KOPT-K1 (cell line): ENCODE results near the gene ACTR3.

Experiments
- H3K27ac ChIP-seq: fragments of 200-600 bp; sonication (generic); 2 replicates; pipeline ENCODE4 v1.5.1; 2016; ENCODE audit warnings: antibody characterized with exemption, mild to moderate bottlenecking, low read depth, low read length; ENCODE audit not compliant: poor library complexity, severe bottlenecking
- H3K36me3 ChIP-seq: fragments of 200-600 bp; sonication (generic); 2 replicates; pipeline ENCODE4 v1.5.1; 2017; ENCODE audit warnings: antibody characterized with exemption, mild to moderate bottlenecking, low read length, moderate library complexity; ENCODE audit not compliant: insufficient read depth
- H3K9me3 ChIP-seq: fragments of 200-600 bp; sonication (generic); 2 replicates; pipeline ENCODE4 v1.5.1; 2017; ENCODE audit warnings: antibody characterized with exemption, low read length, mild to moderate bottlenecking; ENCODE audit not compliant: insufficient read depth, poor library complexity, severe bottlenecking

ACTR3 gene

DNA sequence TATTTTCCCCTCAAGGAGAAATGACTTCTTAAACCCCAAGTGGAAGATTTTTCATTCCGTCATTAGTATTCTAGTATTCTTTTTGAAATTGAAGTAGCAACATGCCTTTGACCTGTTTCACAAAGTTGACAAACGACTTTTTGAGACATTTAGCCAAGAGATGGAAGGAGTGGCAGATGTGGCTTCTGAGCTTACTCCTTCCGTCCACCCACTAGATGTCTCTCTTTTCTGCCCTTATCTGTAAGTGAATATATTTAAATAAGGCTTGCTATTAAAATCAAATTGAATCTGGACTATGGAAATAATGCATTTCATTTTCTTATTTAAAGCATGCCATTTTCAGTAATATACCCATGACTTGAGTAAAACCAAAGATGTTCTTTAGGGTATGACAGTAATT is 74.1 kb downstream of the ACTR3 start:
- H3K36me3 ChIP-seq: peaks cover 50% of the 10 kb centered on the region

GRCh38 chr2:113964436-113964835 is 74.5 kb downstream of the ACTR3 start:
- no peak overlapping the region for H3K27ac ChIP-seq
- no peaks in the 10 kb centered on the region for H3K9me3 ChIP-seq
- peaks cover 46% of the 10 kb centered on the region for H3K36me3 ChIP-seq

More for the DNA sequence above, 74.1 kb downstream of the ACTR3 start:
- Histone ChIP-seq H3K27ac (no peak overlapping the region), H3K9me3 (no peaks in the 10 kb centered on the region)

- H3K36me3 ChIP-seq: peaks cover 41% of the 10 kb centered on the region
Observed at GRCh38 chr2:113965228-113965627, 75.3 kb downstream of the ACTR3 start.

GRCh38 chr2:113965644-113966043 is 75.8 kb downstream of the ACTR3 start:
- Histone ChIP-seq H3K27ac (no peak overlapping the region), H3K36me3 (peaks cover 42% of the 10 kb centered on the region), H3K9me3 (no peaks in the 10 kb centered on the region)

More at GRCh38 chr2:113965228-113965627, 75.3 kb downstream of the ACTR3 start:
- no peaks in the 10 kb centered on the region for H3K9me3 ChIP-seq
- no peak overlapping the region for H3K27ac ChIP-seq

DNA sequence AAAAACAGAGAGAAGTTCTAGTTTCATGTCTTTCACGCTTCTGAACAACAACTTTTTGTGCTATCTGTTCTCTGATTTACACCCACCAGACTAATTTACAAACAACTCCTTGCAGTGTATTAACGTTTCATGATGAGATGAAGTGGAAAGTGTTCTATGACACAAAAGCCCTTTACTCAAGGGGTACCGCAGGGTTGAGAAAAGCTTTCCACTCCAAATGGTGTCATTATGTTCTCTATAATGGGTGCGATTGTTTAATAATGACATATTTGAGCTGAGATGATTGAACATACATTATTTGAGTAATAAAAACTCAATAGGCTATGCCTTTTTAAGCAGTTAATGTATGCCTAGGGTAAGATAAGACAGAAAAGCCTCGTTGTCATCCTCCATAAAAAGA is 76.3 kb downstream of the ACTR3 start:
- Histone ChIP-seq H3K36me3 (peaks cover 40% of the 10 kb centered on the region), H3K9me3 (no peaks in the 10 kb centered on the region), H3K27ac (no peak overlapping the region)

- H3K27ac ChIP-seq: no peak overlapping the region
- H3K36me3 ChIP-seq: peaks cover 39% of the 10 kb centered on the region
- H3K9me3 ChIP-seq: no peaks in the 10 kb centered on the region
Observed at GRCh38 chr2:113966832-113967231, 76.9 kb downstream of the ACTR3 start.

DNA sequence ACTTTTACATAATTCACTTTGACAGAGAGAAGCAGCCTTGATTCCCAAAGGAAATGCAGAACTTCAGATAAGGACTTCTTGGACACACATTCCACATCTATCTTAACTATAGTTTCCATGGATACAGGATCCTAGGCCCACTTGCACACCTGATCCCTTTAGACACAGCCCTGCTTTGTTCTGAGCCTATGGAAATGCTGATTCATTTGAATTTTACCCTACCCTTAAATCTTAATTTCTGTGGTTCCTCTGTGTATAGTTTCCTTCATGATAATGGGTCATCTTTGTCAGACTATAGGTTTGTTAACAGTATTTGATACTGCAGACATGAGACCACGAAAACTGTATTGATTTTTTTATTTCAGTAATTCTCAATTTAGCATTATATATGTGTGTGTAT is 77.4 kb downstream of the ACTR3 start:
- H3K27ac ChIP-seq: no peak overlapping the region

GRCh38 chr2:113972766-113973165 is 82.9 kb downstream of the ACTR3 start:
- no peak overlapping the region for H3K27ac ChIP-seq
- H3K36me3 ChIP-seq: peaks cover 20% of the 10 kb centered on the region
- H3K9me3 ChIP-seq: no peaks in the 10 kb centered on the region

More for the DNA sequence above, 77.4 kb downstream of the ACTR3 start:
- peaks cover 37% of the 10 kb centered on the region for H3K36me3 ChIP-seq
- no peaks in the 10 kb centered on the region for H3K9me3 ChIP-seq

DNA sequence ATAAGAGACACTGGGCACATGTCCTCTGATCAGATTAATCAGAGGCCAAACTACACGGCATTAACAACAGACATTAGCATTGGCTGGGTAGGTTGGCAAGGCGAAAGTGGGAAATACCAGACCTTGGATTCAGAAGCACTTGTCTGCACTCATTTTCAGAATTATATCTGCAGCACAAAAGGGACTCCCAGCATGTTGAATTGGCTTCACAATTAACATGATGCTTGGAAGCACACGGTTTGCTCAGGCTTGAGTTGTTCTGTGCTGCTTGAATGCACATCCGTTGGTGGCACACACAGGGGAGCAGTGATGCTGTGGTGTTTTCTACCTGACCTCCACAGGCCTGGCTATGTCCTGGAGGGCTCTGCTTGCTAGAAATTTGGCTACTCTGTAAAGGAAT is 83.9 kb downstream of the ACTR3 start:
- Histone ChIP-seq H3K36me3 (peaks cover 20% of the 10 kb centered on the region), H3K27ac (no peak overlapping the region), H3K9me3 (no peaks in the 10 kb centered on the region)

GRCh38 chr2:113974727-113975126 is 84.8 kb downstream of the ACTR3 start:
- Histone ChIP-seq H3K36me3 (peaks cover 20% of the 10 kb centered on the region), H3K9me3 (peaks cover 1% of the 10 kb centered on the region), H3K27ac (no peak overlapping the region)

- peaks cover 8% of the 10 kb centered on the region for H3K36me3 ChIP-seq
- peaks cover 6% of the 10 kb centered on the region for H3K9me3 ChIP-seq
- H3K27ac ChIP-seq: no peak overlapping the region
Observed at GRCh38 chr2:113976277-113976928, 86.5 kb downstream of the ACTR3 start.

DNA sequence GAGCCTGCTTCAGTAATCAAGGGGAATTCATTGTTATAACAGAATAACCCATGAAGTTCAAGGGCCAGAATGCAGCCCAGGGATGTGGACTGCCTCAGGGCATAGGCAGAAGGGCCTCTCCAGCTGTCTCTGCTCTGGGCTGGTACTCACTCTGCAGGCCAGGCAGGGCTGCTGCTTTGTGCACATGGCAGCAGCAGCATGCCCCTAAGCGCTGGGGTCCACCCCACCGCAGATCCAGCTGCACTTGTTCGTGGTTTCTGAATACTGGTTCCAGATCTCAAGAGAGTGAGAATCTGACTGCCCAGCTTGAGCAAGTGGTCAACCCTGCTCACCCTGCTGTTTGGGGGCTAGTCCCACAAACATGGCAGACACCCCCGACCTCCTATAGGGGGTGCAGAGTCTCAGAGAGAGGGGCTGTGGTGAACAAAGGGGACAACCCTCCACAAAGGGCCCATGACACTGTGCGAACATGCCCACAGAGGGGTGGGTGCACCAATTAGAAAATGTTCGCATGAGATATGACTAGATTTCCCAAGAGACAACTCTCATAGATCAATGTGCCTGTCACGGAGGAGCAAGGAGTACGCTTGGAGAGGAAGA is 87.3 kb downstream of the ACTR3 start:
- Histone ChIP-seq H3K36me3 (peaks cover 4% of the 10 kb centered on the region), H3K27ac (no peak overlapping the region), H3K9me3 (peaks cover 6% of the 10 kb centered on the region)

DNA sequence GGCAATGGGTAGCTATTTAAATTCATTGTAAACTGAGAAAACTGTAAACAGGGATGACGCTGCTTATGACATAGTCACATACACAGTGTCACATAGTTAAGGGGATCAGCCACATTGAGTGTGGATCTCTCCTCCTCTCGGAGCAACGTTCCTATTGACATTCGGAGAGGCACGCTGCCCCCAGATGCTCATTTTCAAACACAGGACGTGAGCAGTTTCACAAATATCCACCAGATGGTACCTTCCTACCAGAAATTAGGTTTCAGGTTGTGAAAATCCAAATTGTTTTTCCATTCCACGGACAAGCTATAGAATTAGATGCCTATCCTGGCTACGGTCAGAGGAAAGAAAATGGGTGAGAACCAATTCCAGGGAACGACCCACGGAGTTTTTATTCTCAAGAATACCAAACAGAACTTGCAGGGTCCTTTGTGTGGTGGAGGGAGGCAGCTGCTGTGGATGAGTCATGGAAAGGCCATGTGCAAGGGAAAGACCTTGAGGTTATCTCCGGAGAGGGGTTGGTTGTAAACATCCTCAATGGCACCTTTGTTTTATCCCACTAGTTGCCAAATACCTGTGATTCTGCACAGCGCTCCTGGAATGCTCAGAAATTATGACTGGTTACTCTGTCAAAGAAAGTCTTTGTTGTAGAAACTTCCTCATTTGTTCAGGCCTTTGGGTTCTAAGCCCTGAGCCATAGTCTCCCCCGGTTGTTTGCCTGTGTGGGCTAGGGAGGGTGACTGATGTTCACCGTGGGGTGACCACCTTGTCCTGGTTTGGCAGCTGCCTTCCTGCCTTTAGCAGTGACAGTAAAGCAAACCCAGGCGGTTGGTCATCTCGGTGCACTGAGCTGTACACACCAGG is 88.0 kb downstream of the ACTR3 start:
- no peaks in the 10 kb centered on the region; the same call in none of the 2 replicates for H3K36me3 ChIP-seq
- H3K27ac ChIP-seq: no peak overlapping the region
- peaks cover 6% of the 10 kb centered on the region for H3K9me3 ChIP-seq

DNA sequence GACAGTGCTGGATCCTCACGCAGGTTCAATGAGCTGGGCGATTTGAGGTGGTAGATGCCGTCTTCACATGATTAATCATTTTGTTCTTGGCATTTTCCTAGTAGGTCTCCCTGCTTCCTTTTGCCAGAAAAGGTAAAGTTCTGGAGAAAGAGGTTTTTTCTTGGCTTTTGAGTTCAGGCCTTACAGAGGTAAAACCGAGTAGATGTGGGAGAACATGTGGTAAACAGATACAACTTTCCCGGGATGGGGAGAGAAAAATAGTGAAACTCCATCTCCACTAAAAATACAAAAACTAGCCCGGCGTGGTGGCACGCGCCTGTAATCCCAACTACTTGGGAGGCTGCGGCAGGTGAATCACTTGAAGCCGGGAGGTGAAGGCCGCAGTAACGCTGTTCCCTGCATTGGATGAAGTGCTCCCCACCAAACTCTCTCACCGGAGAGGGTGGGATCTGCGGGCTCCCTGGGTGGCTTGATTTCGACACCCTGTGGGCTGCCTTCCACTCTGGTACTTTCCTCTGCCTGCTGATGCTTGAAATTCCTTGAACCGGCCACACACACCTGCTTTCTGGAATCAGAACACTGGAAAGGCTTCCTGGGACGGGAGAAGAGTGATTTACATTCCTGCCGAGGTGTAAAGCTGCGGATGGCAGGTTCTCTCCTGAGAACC is 88.8 kb downstream of the ACTR3 start:
- H3K27ac ChIP-seq: no peak overlapping the region
- H3K9me3 ChIP-seq: peaks cover 6% of the 10 kb centered on the region
- H3K36me3 ChIP-seq: no peaks in the 10 kb centered on the region; the same call in 1 of the 2 replicates
